NCI-H1436 (cell line): Measurements from ENCODE around the gene GNAI3.

Experiments
- DNase-seq: peaks from one replicate; lab custom pipeline; 2025; lab: John Stamatoyannopoulos, UW

GNAI3 gene

DNA sequence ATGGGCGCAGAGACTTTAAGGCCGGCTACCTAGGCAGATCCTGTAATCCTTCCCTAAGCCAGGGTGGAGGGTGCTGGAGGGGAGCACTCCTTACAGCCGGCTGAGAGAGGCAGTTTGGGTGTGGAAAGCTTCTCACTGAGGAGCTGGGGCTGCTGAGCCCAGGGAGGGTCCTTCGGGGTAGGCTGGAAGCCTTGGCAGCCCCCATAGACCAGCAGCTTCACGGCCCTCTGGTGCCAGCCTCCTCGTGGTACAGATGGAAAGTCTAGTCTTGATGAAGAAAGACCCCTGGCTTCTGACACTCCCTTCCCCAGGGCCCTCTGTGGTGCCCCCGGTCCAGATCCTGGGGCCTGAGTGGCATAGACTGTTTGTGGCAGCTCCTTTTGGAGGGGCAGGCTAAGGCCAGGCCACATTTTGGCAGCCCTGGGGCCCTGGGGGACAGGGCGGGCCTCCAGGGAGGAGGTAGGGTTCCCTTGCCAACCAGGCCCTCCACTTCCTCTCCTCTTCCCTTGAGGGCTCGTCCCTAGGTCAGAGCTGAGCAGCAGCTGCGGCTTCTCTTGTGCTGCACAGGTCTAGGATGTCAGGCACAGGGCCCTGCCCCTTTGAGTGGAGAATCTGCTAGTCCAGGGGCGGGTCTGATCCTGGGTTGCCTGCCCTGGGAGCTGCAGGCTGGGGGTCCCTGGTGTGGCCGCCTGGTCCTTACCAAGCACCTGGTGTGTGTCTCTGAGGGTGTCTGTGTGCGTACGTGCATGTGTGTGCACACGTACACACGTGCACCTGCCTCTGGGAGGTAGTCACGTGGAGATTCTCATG is 76.0 kb downstream of the GNAI3 start:
- peak; percentile 68 for DNase-seq

DNA sequence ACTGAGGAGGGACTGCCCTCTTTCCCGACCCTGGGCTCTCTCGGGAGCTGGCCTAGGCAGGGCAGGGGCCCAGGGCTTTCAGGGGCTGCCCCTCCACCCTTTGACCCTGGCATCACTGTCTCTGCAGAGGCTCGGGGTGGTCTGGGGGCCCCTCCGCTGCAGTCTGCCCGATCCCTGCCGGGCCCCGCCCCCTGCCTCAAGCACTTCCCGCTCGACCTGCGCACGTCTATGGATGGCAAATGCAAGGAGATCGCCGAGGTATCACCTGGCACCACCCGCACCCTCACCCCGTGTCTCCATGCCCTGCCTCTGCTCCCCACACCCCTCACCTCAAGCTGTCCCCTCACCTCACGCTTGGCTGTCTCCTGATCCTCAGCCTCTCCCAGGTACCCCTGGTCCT is 76.8 kb downstream of the GNAI3 start:
- DNase-seq, result peak; percentile 5

DNA sequence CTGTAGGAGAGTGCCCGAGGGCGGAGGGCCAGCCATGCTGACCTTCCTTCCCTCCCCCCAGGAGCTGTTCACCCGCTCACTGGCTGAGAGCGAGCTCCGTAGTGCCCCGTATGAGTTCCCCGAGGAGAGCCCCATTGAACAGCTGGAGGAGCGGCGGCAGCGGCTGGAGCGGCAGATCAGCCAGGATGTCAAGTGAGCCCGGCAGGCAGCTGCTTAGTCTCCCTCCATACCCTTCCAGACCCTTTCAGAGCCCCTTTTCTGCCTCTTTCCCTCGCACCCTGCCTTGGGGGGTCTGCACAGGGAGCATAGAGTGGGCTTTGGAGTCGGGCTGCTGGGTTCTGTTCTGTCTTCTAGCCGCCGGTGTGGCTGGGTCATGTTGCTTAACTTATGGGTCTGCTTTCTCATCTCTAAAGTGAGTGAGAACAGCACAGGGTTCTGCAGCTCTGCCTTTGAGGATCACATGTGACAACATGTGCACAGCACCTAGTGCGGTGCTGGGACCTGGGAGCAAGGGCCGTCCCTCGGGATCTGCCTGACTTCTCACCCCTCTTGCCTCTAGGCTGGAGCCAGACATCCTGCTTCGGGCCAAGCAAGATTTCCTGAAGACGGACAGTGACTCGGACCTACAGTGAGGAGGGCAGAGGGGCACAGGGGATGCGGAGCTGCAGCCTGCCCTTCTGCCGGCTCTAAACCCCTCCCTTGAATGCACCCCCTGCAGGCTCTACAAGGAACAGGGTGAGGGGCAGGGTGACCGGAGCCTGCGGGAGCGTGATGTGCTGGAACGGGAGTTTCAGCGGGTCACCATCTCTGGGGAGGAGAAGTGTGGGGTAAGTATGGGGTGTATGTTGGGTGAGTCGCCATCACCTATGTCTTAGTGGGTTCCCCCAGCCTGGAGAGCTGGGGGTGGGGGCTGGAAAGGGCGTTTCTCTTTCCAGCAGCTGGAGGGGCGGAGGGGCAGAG is 77.5 kb downstream of the GNAI3 start:
- no peak for DNase-seq

DNA sequence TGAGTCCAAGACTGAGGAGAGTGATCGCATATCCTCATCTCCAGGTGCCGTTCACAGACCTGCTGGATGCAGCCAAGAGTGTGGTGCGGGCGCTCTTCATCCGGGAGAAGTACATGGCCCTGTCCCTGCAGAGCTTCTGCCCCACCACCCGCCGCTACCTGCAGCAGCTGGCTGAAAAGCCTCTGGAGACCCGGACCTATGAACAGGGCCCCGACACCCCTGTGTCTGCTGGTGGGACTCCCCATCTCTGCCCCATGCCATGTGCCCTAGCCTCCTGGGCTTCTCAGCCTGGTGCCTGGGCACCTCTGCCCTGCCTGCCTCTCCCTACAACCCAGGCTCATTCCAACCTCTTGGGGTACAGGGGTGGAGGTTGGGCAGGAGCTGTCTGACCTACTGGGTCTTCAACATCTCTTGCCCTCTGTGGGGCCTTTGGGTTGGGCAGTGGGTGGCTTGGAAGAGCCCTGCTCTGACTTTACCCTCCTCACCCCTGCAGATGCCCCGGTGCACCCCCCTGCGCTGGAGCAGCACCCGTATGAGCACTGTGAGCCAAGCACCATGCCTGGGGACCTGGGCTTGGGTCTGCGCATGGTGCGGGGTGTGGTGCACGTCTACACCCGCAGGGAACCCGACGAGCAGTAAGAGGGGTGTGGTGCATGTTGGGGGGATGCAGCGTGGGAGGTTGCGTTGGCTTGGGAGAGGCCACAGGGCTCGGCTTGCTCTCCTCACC is 78.4 kb downstream of the GNAI3 start:
- no peak for DNase-seq

DNA sequence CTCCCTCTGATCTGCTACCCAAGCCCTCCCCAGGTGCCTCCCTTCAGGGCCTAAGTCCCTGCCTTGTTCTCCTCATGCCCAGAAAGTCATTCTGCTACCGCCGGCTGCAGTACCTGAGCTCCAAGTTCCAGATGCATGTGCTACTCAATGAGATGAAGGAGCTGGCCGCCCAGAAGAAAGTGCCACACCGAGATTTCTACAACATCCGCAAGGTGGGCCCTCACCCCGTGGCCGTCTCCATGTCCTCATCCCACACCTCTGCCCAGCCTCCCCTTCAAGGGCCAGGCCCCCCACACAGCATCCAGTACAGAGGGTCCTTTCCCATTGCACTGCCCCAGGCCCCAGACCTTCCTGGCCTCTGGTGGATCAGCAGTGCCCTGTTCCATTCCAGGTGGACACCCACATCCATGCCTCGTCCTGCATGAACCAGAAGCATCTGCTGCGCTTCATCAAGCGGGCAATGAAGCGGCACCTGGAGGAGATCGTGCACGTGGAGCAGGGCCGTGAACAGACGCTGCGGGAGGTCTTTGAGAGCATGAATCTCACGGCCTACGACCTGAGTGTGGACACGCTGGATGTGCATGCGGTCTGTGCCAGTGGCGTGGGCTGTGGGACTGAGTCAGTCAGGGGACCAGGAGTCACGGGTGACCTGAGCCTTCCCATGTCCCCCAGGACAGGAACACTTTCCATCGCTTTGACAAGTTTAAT is 79.4 kb downstream of the GNAI3 start:
- DNase-seq, result no peak

DNA sequence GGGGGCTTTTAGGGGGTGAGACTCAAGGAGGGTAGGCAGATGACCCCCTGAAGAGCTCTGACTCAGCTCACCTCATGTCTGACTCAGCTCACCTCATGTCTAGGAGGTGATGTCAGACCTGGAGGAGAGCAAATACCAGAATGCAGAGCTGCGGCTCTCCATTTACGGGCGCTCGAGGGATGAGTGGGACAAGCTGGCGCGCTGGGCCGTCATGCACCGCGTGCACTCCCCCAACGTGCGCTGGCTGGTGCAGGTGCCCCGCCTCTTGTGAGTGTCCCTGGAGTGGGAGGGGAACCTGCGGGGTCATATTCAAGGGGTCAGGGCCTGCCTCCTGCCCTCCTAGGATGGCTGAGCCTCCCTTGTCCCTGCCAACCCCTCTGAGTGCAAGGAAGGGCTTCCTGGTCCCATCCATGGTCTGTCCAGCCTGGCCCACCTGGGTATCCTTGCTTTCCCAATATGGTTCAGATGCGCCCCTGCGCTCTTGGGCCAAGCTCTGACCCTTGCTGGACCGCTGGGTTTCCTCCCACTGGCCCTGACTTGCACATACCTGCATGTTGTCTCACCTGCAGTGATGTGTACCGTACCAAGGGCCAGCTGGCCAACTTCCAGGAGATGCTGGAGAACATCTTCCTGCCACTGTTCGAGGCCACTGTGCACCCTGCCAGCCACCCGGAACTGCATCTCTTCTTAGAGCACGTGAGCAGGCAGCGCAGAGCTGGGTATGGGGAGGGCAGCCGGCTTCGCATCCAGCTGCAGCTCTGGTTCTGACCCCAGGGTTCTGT is 80.3 kb downstream of the GNAI3 start:
- DNase-seq, result no peak

DNA sequence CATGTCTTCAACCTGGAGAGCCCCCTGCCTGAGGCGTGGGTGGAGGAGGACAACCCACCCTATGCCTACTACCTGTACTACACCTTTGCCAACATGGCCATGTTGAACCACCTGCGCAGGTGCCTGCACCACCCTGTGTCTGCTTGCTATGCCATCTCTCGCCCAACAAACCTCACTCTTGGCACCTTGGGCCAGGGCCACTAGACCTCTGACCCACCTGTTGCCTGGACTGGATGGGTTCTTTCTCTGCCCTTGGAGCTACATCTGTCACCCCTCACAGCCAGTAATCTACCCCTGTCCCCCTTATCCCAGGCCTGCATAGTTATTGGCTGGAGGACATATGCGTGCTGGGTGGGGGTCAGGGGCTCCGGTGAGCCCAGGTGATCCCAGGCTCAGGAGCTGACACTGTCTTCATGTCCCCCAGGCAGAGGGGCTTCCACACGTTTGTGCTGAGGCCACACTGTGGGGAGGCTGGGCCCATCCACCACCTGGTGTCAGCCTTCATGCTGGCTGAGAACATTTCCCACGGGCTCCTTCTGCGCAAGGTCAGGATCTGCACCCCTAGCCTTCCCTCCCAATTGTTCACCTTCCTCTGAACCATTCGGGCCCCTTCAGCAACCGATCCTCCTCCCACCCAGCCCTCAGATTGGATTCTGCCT is 81.1 kb downstream of the GNAI3 start:
- DNase-seq, result no peak

DNA sequence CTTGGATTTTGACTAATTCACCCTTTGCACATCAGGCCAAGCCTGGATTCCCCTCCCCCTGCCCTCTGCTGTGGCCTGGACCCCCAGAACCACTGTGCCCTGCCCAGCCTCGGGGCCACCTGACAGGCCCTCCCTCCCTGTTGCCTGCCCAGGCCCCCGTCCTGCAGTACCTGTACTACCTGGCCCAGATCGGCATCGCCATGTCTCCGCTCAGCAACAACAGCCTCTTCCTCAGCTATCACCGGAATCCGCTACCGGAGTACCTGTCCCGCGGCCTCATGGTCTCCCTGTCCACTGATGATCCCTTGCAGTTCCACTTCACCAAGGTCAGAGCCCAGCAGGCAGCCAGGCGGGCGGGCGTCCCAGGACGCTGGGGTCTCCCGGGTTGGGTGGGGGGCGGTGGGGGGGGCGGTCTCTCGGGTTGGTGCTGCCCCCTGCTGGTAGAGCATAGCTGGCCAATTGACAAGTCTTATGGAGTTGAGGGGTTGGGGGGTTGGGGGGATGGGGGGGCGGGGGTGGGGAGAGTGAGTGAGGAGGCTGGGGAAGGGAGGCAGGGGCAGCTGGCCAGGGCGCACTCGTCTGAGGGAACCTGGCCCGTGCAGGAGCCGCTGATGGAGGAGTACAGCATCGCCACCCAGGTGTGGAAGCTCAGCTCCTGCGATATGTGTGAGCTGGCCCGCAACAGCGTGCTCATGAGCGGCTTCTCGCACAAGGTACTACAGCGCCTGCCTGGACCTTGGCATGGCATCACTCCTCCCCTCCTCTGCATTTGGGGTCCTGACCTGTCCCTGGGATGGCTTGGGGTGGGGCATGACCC is 81.9 kb downstream of the GNAI3 start:
- no peak for DNase-seq

DNA sequence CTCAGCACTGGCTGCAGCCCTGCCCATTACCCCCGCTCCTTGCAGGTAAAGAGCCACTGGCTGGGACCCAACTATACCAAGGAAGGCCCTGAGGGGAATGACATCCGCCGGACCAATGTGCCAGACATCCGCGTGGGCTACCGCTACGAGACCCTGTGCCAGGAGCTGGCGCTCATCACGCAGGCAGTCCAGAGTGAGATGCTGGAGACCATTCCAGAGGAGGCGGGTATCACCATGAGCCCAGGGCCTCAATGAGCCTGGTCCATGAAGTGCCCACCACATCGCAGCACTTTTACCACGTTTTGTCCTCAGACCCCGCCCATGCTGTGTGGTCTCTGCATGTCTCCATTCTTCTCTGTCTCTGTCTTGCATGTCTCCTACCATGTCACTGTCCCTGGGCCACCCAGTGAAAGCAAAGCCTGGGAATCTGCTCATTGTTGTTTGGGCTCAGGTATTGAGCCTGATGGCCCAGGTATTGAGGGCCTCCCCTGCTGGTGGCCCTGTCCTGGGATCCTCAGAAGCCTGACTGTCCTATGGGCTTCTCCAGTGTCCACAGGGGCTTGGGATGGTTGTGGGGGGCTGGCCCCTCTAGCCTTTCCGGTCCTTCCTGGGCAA is 82.6 kb downstream of the GNAI3 start:
- no peak for DNase-seq

DNA sequence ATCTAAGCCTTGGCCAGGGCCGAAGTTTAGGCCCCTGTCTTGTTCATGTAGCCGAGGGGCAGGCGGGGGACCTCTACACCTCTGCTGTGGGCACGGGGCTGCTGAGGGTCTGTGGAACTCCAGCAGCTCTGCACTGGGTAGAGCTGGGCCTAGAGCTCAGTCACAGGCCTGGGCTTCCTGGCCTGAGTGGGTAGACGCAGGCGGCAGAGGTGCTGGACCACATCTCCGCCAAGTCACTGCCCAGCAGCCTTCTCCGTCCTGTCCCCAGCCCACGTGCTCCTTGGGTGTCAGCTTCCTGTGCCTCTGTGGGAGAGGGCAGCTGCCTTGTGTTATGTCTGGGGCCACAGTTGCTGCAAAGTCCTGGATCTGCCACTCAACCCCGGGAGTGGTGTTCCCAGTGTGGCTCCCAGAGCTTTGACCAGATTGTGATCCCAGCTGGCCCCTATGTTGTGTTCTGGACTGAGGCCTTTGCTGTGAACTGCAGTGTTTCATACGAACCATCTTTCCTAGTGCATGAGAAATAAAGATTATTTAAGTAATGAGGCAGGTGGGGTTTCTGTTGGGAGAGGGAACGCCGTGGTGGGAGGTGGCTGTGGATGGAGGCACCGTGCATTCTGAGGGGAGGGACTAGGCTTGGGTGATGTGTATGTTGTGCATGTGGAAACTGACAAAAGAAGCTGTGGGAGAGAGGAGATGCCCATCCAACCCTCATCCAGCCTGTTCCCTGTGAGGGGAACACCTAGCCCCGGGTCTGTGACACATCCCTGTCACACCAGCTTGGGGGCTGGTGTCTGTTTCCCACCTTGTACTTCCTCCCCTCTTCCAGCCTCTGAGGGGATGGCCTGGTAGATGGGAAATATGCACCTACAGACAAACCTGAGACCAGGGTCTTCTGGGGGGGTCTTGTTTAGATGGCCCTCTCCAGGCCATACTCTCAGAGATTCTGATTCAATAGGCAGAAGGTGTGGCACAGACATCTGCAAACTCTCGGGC is 83.4 kb downstream of the GNAI3 start:
- no peak for DNase-seq

DNA sequence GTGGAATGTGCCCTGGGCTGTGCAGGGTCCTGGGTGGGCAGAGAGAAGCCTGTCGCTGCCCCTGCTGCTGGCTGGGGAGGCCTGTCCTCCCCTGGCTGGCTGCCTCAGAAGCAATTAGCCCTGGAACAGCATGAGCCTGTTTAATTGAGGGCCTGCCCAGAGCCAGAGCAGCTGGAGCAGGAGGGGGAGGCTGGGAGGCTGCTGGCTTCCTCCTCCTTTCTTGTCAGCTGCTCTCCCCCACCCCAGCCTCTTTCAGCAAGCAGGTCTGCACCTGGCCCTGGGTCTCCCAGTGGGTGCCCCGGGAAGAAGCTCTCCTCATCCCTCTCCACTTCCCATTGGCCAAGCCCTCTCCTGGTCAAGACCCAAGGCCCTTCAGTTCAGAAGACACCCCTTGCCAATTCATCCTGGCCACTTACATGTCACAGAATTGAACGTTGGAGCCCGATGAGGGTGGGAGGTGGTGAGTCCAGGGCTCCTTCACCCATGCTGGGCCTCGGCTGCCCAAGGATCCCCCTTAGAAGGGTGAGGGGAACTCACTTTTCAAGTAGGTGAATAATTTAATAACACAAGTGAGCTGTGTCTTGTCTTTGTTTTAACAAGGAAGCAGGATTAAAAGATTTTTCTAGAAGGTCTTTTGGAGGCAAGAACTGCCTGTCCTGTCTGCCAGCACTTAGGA is 84.4 kb downstream of the GNAI3 start:
- peak; percentile 79 for DNase-seq

DNA sequence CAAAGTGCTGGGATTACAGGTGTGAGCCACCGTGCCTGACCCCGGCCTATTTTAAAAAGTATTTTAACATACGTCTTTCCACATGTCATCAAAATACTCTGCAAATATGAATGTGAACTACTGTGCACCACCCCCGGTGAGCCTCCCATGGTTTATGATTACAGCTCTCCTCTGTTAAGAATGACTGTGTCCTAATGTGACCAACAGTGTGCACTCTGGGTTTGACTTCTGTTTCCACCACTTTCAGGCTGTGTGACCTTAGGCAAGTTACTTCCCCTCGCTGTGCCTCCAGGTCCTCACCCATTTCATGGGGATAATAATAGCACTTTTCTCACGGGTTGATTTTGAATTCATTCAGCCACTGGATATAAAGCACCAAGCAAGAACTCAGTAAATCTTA is 85.9 kb downstream of the GNAI3 start:
- DNase-seq, result no peak

DNA sequence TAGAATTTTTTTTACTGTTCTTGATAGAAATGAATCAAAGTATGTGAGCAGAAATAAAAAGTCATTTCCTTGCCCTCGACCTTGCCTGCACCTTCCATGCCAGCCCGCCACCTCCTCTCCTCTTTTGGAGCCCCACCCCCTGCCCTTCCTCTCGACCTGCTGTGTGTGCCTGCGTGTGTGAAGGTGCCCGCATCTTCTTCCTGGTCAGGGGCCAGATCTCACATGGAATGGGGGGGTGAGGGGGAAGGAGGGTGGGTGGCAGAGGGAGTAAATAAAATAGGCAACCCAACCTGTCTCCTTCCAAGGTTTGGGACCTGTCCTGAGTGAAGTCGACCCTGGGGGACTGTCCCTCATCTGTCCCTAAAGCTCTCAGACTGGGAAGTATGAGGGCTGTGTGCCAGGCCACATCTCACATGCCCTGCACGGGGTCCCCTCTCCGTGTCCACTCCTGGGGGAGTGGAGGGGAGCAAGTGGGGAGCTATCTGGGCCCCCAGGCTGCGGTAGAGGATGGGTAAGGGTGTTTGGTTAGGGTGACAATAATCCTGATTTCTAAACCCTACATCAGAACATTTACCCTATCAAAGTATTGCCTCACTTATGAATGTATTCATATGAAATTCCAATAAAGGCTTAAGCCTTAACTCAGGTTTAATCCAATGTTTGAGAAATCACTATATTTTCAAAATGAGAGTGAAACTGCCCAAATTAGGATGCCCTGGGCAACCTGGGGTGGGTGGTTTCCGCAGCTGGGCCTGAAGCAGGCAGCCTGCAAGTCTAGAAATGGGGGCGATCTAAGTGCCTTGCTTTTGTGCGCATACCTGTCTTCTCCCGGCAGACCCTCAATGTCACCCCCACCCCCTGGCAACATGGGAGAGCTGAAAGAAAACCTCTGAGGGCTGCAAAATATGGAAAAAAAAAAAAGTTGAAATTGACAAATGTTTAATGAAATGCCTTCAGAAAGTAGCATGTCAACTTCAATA is 86.6 kb downstream of the GNAI3 start:
- no peak for DNase-seq

DNA sequence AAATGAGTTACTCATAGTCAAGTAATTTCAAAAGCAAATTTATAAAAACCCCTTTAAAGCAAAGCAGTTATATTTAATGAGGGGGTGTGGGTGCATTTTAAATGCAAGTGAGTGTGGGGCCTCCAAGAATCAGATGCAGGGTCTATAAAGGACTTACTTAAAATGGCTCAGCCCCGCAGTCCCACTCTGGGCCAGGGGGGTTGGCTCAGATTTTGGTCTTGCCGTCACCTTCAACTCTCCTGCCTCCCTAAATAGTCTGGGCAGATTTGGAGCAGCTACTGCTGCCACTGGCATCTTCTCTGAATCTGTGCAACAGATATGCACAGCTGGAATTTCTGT is 87.4 kb downstream of the GNAI3 start:
- no peak for DNase-seq

DNA sequence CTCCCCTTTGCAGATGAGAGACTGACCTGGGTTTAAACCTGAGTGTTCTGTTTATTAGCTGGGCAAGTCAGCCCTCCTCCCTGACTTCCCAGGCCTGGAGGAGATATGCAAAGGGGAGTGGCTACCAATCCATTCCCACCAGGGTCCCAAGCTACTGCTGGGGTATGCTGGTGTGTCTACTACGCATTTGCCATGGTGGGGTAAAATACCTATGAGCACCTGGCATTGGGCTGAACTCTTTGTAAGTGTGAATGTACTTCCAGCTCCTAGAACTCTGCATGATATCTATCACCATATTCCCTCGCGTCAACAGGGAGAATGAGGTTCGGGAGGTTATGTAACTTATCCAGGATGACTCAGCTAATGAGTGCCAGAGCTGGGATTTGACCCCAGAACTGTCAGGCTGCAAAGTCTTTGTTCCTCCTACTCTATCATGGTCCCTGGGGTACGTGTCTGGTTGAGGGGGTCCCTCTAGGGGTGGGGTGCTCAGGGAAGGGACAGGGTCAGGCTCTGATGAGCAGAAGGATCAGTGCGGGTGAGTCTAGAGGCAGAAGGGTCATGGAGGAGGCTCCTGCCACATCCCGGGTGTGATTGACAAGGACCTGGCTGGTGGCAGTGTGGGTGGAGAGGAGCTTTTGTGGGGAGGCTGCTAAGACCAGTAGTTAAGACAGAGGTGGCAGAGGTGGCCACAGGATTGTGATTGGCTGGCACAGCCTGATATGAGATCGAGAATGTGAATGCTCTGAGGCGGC is 88.0 kb downstream of the GNAI3 start:
- no peak for DNase-seq
